Heart left ventricle (tissue), 16 donors: ENCODE measurements around the gene ACTR1A. TPM values are rescaled to one million over a fixed set of nuclear protein-coding genes. Genes with fewer than 3 reads are reported as not detected.
A peak's percentile ranks its signal among the peaks of the same experiment; 100 is the strongest.

Experiments
- ATAC-seq, 4 donors: fragments of 200-7000 bp; cut with Tn5 transposase; one replicate each; pipeline ENCODE4 v1.9.1; 2020 to 2022; ENCODE audit warnings: moderate library complexity in 4 of 4, mild to moderate bottlenecking in 3 of 4, moderate number of reproducible peaks in 1 of 4
- DNase-seq, 5 donors: peaks; one replicate each; pipeline ENCODE4 v3.0.0-alpha.2; 2020
- H3K27ac ChIP-seq, 12 donors: fragments of 200-600 bp; sonication (generic) in 4 of 12; one replicate each; pipeline versions ENCODE4 v1.5.0 to v1.8.0; 2016 to 2022; ENCODE audit warnings: mild to moderate bottlenecking in 2 of 12
- H3K27me3 ChIP-seq, 9 donors: fragments of 200-600 bp; sonication (generic) in 2 of 9; one replicate each; pipeline versions ENCODE4 v1.5.1 to v1.8.0; 2016 to 2022; ENCODE audit warnings: mild to moderate bottlenecking in 3 of 9
- H3K36me3 ChIP-seq, 9 donors: fragments of 200-600 bp; sonication (generic) in 2 of 9; one replicate each; pipeline versions ENCODE4 v1.5.0 to v1.8.0; 2018 to 2022; ENCODE audit warnings: mild to moderate bottlenecking in 2 of 9
- H3K4me1 ChIP-seq, 12 donors: fragments of 200-600 bp; sonication (generic) in 4 of 12; one replicate each; pipeline versions ENCODE4 v1.5.0 to v1.8.0; 2016 to 2022; ENCODE audit warnings: mild to moderate bottlenecking in 3 of 12
- H3K4me3 ChIP-seq, 12 donors: fragments of 200-600 bp; sonication (generic) in 4 of 12; one replicate each; pipeline versions ENCODE4 v1.5.0 to v1.8.0; 2017 to 2022; ENCODE audit warnings: mild to moderate bottlenecking in 9 of 12, moderate library complexity in 4 of 12
- H3K9me3 ChIP-seq, 12 donors: fragments of 200-600 bp; sonication (generic) in 4 of 12; one replicate each; pipeline versions ENCODE4 v1.5.0 to v1.8.0; 2016 to 2022; ENCODE audit warnings: mild to moderate bottlenecking in 1 of 12
- CTCF ChIP-seq, 12 donors: fragments of 200-600 bp; sonication (generic) in 4 of 12; IDR thresholded peaks; one replicate each; pipeline versions ENCODE4 v1.5.0 to v1.8.0; 2018 to 2022; ENCODE audit warnings: antibody characterized with exemption in 12 of 12, mild to moderate bottlenecking in 5 of 12
- POLR2A ChIP-seq, 2 donors: fragments of 450-650 bp; IDR thresholded peaks; one replicate each; pipeline ENCODE4 v1.6.1; 2017; ENCODE audit warnings: antibody characterized with exemption in 2 of 2, mild to moderate bottlenecking in 2 of 2, moderate library complexity in 2 of 2
- WGBS, 4 donors: extraction: QIAGEN DNeasy Blood & Tissue Kit in 2 of 4; methylation state at CpG; one replicate each; pipeline versions ENCODE4 v1.1.5 to v1.1.7; 2013 to 2018; 5-methylcytosine and 5-hydroxymethylcytosine counted together
- intact Hi-C, 10 donors: fragments of 100-400 bp; cut with DNase I; formaldehyde crosslinking; loops; one replicate each; pipeline versions ENCODE4 v1.11.1 to v1.14.2; 2022
- polyA plus RNA-seq, 2 donors: library from polyadenylated mRNA; stranded (reverse); fragments of 200-250 nt; gene quantifications; one replicate each; pipeline ENCODE4 v1.2.3, GENCODE V29; 2013
- total RNA-seq, 9 donors: library from RNA; depleted of rRNA in 2 of 9; stranded (reverse); fragments of >200 nt in 2 of 9; fragmentation: NEBNext Ultra II Directional in 3 of 9; extraction: Animal tissue kit (Norgen Biotek cat#: 25700) in 3 of 9; gene quantifications; one replicate each; pipeline versions ENCODE4 v1.1.0 to v1.2.4, GENCODE V29; 2016 to 2023
- donor health status: ischemic (EF 13 %, LVEDD 7.1; RV severe dilation, severe dysfunction).
- donor health status: healthy with polysubstance abuse.
- donor health status: DM: no; HTN: yes; CAD: no.
- donor health status: DM: no; HTN: no; CAD: no.
- donor health status: ischemic (EF 25% LVEDD 6.9; RV normal size, moderate dysfunction).
- donor health status: ischemic (EF 25% LVEDD 5.7; RV mildly dilated, moderate dysfunction).
- donor health status: healthy.
- donor health status: DM: yes; HTN: yes; CAD: no.
- donor health status: ischemic (EF 35%, LVEDD 5.7; RV mildly dilated, moderate dysfunction).
- donor health status: nonischemic (EF 11% LVEDD 7.7; RV severe dilation, severe dysfunction).
- donor health status: DM: yes; HTN: yes; CAD: no.
- donor health status: PGD.
- donor health status: ischemic (EF 29% LVEDD 5.4; RV normal size, mild dysfunction).
- donor health status: nonischemic (EF 23%, LVEDD 6.1; RV moderate dilation, normal function).

ACTR1A gene
- total and polyA plus RNA-seq, 11 donors, result 100 to 175 (median 119) TPM

DNA sequence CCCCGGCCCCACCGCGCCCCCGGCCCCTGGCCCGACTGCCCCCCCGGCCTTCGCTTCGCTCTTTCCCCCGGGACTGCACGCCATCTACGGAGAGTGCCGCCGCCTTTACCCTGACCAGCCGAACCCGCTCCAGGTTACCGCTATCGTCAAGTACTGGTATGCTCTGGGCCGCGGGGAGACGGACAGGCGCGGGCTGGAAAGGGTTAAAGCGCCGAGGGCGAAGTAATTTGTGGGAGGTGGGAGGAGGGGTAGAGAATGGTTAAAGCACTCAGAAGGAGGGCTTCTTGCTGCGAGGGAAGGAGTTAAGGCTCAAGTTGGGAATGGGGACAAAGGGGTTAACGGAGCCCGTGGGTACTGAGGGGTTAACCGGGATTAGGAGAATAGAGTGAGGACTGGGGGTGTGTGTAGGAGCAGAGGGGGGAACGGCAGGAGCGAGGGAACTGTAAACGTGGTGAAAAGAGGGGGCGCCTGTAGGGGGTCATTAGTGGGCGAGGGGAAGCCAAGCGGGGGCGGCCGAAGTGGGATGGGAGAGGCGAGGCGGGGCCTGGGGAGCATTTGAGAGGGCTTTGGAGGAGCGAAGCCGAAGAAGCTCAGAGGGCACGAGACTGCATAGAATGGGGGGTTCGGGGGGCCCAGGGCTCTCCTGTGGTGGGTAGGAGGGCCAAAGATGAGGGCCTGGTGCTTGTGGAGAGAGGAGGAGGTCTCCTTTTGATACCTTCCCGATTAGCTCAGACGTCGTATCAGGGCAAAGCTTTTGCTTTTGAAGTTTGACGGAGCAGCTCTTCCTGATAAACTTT lies 1.9 kb upstream of the ACTR1A start:
- H3K4me1 ChIP-seq, result peaks cover 0 to 67% (median 41%) of the 10 kb centered on the region in 12 donors
- H3K4me3 ChIP-seq, result peak overlapping the region; percentile 66 to 97 (median 82)
- intact Hi-C loops, result loop anchor here in 6 of 10 donors (1.0 to 10.0 kb wide), 4 partner anchors 78 to 140 kb away; partner anchors contain the start of gene TRIM8 (in 2 of the 6)
- H3K36me3 ChIP-seq, result peaks cover 0 to 25% (median 6%) of the 10 kb centered on the region in 9 donors
- no peaks in the 10 kb centered on the region for H3K27me3 ChIP-seq
- DNase-seq (peak in 4 of 5 donors; percentile 33 to 45 (median 36)), ATAC-seq (no peak)
- WGBS, 4 donors, result 1 to 3% (median 1%) methylated on average over 35 to 47 of the region's 47 CpGs
- no peaks in the 10 kb centered on the region for H3K9me3 ChIP-seq
- peak overlapping the region in 11 of 12 donors; percentile 69 to 88 (median 83) for H3K27ac ChIP-seq
- TF ChIP-seq CTCF (IDR thresholded peaks at IDR 0.05) (no peak), POLR2A (IDR thresholded peaks at IDR 0.05) (no peak)

DNA sequence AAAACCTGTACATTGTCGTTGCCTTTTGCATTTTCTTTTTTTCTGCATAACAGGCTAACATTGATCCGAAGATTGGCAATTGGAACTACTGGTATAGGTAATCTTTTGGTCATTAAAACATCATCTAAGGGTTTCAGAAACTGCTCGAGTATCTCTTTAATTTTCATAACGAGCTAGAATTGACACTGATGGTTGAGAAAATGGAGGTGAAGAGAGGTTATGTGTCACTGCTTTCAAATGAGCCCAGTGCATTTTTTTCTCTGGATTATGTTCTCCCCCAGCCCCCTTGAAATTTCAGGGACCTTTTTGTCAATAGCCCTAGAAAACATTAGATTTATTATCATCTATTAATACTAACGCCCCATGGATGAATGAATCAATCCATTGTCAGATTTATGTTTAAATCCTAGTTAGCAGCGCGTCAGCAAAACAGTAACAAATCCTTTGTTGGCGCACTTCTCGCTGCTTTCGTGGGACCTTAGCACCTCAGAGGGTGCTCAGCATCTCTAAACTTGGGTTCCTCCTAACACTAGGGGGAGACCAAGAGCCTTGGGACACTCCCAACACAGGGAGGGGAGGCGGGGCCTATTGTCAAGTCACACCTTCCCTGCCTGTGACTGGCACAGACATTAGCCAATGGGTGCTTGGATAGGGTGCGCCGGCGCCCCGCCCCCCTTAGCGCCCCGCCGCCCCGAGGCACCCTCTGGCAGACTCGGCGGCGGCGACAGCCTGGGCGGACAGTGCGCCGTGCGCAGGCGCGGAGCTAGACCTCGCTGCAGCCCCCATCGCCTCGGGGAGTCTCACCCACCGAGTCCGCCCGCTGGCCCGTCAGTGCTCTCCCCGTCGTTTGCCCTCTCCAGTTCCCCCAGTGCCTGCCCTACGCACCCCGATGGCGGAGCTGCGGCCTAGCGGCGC lies 1.0 kb upstream of the ACTR1A start, which contains the start of gene SUFU:
Gene SUFU, plus strand, starts transcription at position 709 of the 915 bp plus-strand sequence. Its CDS starts 181 bp downstream, at position 890.
- Histone ChIP-seq H3K27ac (peak within 1 kb of the TSS; percentile 51 to 98 (median 88)), H3K36me3 (peaks cover 0 to 18% (median 0%) of the 10 kb centered on the region in 9 donors), H3K27me3 (no peaks in the 10 kb centered on the region), H3K9me3 (no peaks in the 10 kb centered on the region), H3K4me3 (peak within 1 kb of the TSS; percentile 70 to 97 (median 84)), H3K4me1 (peaks cover 0 to 71% (median 43%) of the 10 kb centered on the region in 12 donors)
- TF ChIP-seq CTCF (IDR thresholded peaks at IDR 0.05) (peak; percentile 85 to 98 (median 95)), POLR2A (IDR thresholded peaks at IDR 0.05) (peak in 1 of 2 donors; percentile 85)
- WGBS, 4 donors, result 1 to 2% (median 1%) methylated on average over 25 to 44 of the region's 44 CpGs
- intact Hi-C loops, result loop anchor here in 8 of 10 donors (1.0 to 10.0 kb wide), 8 partner anchors 71 to 141 kb away; partner anchors contain the start of genes TRIM8 (in 2 of the 8) and CUEDC2 (in 1 of the 8)
- ATAC-seq (peak; percentile 77 to 90 (median 82)), DNase-seq (peak; percentile 98 to 99 (median 98))

DNA sequence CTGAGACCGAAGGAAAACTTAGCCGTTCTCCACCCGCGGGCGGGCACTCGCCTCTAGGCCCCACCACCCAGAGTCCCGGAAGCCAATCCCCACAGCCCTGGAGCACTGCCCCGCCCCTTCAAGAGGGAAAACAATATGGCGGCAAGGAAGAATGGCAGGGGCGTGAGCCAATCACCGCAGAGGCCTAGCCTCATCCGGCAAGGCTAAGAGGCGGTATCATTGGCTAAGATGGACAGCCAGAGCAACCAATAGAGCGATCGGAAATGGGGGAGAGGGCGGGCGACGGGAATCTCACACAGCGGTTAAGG lies 529 bp downstream of the ACTR1A start:
- TF ChIP-seq POLR2A (IDR thresholded peaks at IDR 0.05), result no peak
- TF ChIP-seq CTCF (IDR thresholded peaks at IDR 0.05), result no peak
- ATAC-seq, result peak; percentile 84 to 90 (median 89)
- H3K4me1 ChIP-seq, result peaks cover 0 to 68% (median 32%) of the 10 kb centered on the region in 12 donors

More for the DNA sequence above, 529 bp downstream of the ACTR1A start:
- H3K27ac ChIP-seq, result peak overlapping the region; percentile 51 to 98 (median 88)
- peaks cover 0 to 13% (median 0%) of the 10 kb centered on the region in 9 donors for H3K36me3 ChIP-seq
- H3K9me3 ChIP-seq, result no peaks in the 10 kb centered on the region
- DNase-seq, result peak; percentile 99 to 100 (median 100)
- peak overlapping the region; percentile 57 to 97 (median 80) for H3K4me3 ChIP-seq
- intact Hi-C loops, result loop anchor here in 7 of 10 donors (1.0 to 10.0 kb wide), 9 partner anchors 69 to 143 kb away; partner anchors contain the start of genes TRIM8 (in 2 of the 7) and CUEDC2 (in 1 of the 7)
- H3K27me3 ChIP-seq, result no peaks in the 10 kb centered on the region
- WGBS, 4 donors, result 0 to 1% (median 0%) methylated on average over 14 to 19 of the region's 19 CpGs
